Measurements from ENCODE around the gene FAM13C. TPM values are rescaled to one million over a fixed set of nuclear protein-coding genes. Genes with fewer than 3 reads are reported as not detected.
"Not testable (repeated sequence)": the region's sequence is repeated elsewhere in the genome, so short reads cannot be mapped to it uniquely, and the experiment has no call there.

FAM13C gene
- total RNA-seq, 2 experiments from 2014 or later = not detected

DNA sequence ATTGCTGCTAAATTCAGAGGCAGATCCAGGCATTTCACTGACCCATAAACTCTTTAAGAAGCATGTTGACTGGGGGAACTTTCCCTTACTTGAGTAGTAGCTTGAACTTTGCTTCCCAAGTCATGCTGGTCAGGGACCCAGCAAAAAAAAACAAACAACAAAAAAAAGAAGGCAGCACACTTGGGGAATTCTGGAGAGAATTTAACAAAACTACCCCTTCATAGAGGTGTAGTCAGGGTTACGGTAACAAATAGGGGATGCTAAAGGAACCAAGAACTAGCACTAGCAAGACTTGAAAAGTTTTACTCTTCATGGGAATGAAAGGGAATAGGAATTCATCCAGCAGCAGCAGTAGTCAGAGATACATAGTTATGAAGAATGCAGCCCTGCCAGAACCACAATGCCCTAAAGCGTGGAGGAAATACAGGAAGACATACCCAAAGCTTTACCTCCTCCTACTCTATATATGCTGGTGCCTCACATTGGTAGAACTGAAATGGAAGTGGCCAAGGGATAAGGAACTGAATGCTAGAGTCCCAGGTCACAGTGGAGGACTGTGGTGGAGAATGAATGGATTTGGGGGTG is 118.6 kb downstream of the FAM13C start:
- POLR2A ChIA-PET = no interaction called here
- CTCF ChIA-PET = interaction anchor here (0.6 kb wide), 1 partner anchor 1661 kb away, joined by 5 read pairs; no protein-coding TSS in a partner anchor
- H3K4me1 Mint-ChIP-seq = no peaks in the 10 kb centered on the region
- no peaks in the 10 kb centered on the region for H3K27me3 Mint-ChIP-seq
- no peak for DNase-seq
- no peak overlapping the region for H3K4me3 Mint-ChIP-seq
- H3K9me3 Mint-ChIP-seq = no peaks in the 10 kb centered on the region
- H3K27ac Mint-ChIP-seq = no peak overlapping the region
- no peaks in the 10 kb centered on the region for H3K36me3 Mint-ChIP-seq (ENCODE audit: low read depth)

GRCh38 chr10:59242991-59243390 is 119.4 kb downstream of the FAM13C start:
- Mint-ChIP-seq H3K9me3 (no peaks in the 10 kb centered on the region), H3K4me3 (no peak overlapping the region), H3K36me3 (ENCODE audit: low read depth) (no peaks in the 10 kb centered on the region), H3K27me3 (no peaks in the 10 kb centered on the region), H3K4me1 (no peaks in the 10 kb centered on the region), H3K27ac (no peak overlapping the region)
- CTCF ChIA-PET = interaction anchor here (0.6 kb wide), 1 partner anchor 1662 kb away, joined by 5 read pairs; no protein-coding TSS in a partner anchor
- DNase-seq = no peak
- POLR2A ChIA-PET = no interaction called here

DNA sequence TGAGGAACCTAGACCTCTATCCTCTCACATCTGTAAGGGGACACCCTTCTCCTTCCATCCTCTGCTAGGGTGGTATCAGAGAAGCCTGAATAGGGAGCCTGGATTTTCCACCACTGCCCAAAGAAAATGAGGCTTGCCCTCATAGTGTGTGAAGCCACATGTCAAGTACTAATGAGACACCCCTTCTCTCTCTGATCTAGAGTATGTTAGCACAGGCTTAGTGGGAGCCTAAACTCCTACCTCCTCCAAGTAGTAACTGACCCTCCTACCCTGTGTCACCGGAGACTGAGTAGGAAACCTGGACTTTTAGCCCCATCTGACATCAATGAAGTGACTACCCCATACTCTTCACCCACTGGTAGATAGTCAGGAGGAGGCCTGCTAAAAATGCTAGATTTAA is 120.3 kb downstream of the FAM13C start:
- CTCF ChIA-PET = no interaction called here
- no peaks in the 10 kb centered on the region for H3K36me3 Mint-ChIP-seq (ENCODE audit: low read depth)
- no peak overlapping the region for H3K4me3 Mint-ChIP-seq
- POLR2A ChIA-PET = no interaction called here
- no peak overlapping the region for H3K27ac Mint-ChIP-seq
- H3K27me3 Mint-ChIP-seq = no peaks in the 10 kb centered on the region
- H3K4me1 Mint-ChIP-seq = no peaks in the 10 kb centered on the region
- no peak for DNase-seq
- H3K9me3 Mint-ChIP-seq = no peaks in the 10 kb centered on the region

DNA sequence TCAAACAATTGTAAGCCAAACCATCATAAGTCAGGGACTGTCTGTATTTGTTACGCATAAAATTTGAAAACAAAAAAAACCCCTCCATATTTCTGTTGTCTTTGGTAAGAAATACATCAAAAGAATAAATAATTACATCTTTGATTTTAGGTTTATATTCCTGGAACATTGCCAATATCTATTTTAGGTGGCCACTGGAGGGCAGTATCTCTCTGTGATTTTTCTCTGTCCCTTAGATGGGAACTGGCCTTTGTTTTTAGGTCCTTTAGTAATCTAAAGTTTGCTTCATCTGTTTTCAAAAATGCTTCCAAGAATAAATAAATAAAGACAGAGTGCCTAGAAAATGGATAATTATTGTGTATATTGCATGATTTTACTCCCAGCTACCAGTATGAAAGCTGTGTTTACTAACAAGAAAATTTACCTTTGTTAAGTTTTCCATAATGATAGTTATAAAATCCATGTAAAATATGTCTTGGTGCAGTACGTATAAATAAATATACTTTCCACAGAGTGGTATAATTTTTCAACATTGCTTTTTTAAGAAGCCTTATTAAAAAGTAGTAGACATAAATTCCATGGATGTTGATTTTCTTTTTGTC is 121.7 kb downstream of the FAM13C start:
- no peak overlapping the region for H3K4me3 Mint-ChIP-seq
- no peaks in the 10 kb centered on the region for H3K9me3 Mint-ChIP-seq
- ChIA-PET POLR2A (no interaction called here), CTCF (no interaction called here)
- H3K27ac Mint-ChIP-seq = no peak overlapping the region
- H3K36me3 Mint-ChIP-seq (ENCODE audit: low read depth) = no peaks in the 10 kb centered on the region
- no peaks in the 10 kb centered on the region for H3K27me3 Mint-ChIP-seq
- H3K4me1 Mint-ChIP-seq = no peaks in the 10 kb centered on the region
- DNase-seq = no peak

DNA sequence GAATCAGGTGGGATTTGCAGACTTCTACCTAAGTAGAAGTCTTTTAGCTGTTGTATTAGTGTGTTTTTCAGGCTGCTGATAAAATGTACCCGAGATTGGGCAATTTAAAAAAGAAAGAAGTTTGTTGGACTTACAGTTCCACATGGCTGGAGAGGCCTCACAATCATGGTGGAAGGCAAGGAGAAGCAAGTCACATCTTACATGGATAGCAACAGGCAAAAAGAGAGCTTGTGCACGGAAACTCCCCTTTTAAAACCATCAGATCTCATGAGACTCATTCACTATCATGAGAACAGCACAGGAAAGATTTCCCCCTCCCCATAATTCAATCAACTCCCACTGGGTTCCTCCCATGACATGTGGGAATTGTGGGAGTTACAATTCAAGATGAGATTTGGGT is 123.2 kb downstream of the FAM13C start:
- H3K4me3 Mint-ChIP-seq; H3K36me3 Mint-ChIP-seq (ENCODE audit: low read depth); H3K4me1 Mint-ChIP-seq; POLR2A ChIA-PET; H3K9me3 Mint-ChIP-seq; CTCF ChIA-PET; H3K27ac Mint-ChIP-seq; DNase-seq; H3K27me3 Mint-ChIP-seq: not testable (repeated sequence)

DNA sequence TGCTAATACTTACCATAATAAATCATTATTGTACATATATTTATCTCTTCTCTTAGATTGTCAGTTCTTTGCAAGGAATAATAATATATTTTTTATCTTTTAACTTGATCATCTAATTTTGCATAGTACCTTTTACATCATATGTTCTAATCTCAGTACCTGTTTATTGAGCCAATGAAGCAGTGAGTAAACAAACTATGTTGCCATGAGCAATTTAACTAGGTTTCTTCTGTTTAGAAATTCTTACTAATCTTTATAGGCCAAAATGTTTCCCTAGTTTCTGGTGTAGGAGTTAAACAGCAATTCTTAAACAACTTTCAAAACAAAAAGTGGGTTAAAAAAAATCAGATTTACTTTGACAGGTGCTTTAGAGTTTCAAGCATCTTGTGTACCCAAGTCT is 124.6 kb downstream of the FAM13C start:
- ChIA-PET POLR2A (no interaction called here), CTCF (no interaction called here)
- no peak overlapping the region for H3K4me3 Mint-ChIP-seq
- no peaks in the 10 kb centered on the region for H3K27me3 Mint-ChIP-seq
- H3K9me3 Mint-ChIP-seq = no peaks in the 10 kb centered on the region
- H3K36me3 Mint-ChIP-seq (ENCODE audit: low read depth) = no peaks in the 10 kb centered on the region
- H3K27ac Mint-ChIP-seq = no peak overlapping the region
- no peak for DNase-seq
- H3K4me1 Mint-ChIP-seq = no peaks in the 10 kb centered on the region

GRCh38 chr10:59236064-59236697 is 126.2 kb downstream of the FAM13C start:
- Mint-ChIP-seq H3K4me1 (no peaks in the 10 kb centered on the region), H3K27me3 (no peaks in the 10 kb centered on the region), H3K27ac (no peak overlapping the region), H3K36me3 (ENCODE audit: low read depth) (no peaks in the 10 kb centered on the region), H3K9me3 (no peaks in the 10 kb centered on the region), H3K4me3 (no peak overlapping the region)
- ChIA-PET POLR2A (no interaction called here), CTCF (no interaction called here)
- no peak for DNase-seq

GRCh38 chr10:59234816-59235429 is 127.4 kb downstream of the FAM13C start:
- POLR2A ChIA-PET = no interaction called here
- CTCF ChIA-PET = no interaction called here

DNA sequence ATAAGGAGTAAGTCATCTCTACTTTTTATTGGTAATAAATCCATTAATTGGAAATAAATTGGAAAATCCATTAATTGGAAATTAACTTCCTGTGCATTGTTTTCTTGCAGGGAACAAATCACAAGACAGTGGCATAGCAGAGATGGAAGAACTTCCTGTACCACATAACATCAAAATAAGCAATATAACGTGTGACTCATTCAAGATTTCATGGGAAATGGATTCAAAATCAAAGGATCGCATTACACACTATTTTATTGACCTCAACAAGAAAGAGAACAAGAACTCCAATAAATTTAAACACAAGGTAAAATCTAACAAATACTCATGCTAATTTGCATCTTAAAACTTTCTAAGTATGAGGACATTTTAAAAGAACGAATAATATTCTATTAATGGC is 128.2 kb downstream of the FAM13C start:
- POLR2A ChIA-PET = no interaction called here
- Mint-ChIP-seq H3K36me3 (ENCODE audit: low read depth) (no peaks in the 10 kb centered on the region), H3K9me3 (no peaks in the 10 kb centered on the region), H3K4me3 (no peak overlapping the region), H3K27ac (no peak overlapping the region), H3K27me3 (no peaks in the 10 kb centered on the region), H3K4me1 (no peaks in the 10 kb centered on the region)
- CTCF ChIA-PET = no interaction called here
- no peak for DNase-seq

More at GRCh38 chr10:59234816-59235429, 127.4 kb downstream of the FAM13C start:
- Mint-ChIP-seq H3K4me3 (no peak overlapping the region), H3K36me3 (ENCODE audit: low read depth) (no peaks in the 10 kb centered on the region), H3K27ac (no peak overlapping the region), H3K27me3 (no peaks in the 10 kb centered on the region), H3K4me1 (no peaks in the 10 kb centered on the region), H3K9me3 (no peaks in the 10 kb centered on the region)
- DNase-seq = no peak

- DNase-seq = no peak
- Mint-ChIP-seq H3K27ac (no peak overlapping the region), H3K9me3 (no peaks in the 10 kb centered on the region), H3K36me3 (ENCODE audit: low read depth) (no peaks in the 10 kb centered on the region), H3K4me3 (no peak overlapping the region), H3K4me1 (no peaks in the 10 kb centered on the region), H3K27me3 (no peaks in the 10 kb centered on the region)
- CTCF ChIA-PET = no interaction called here
- POLR2A ChIA-PET = no interaction called here
Observed at GRCh38 chr10:59229441-59229840, 132.9 kb downstream of the FAM13C start.

DNA sequence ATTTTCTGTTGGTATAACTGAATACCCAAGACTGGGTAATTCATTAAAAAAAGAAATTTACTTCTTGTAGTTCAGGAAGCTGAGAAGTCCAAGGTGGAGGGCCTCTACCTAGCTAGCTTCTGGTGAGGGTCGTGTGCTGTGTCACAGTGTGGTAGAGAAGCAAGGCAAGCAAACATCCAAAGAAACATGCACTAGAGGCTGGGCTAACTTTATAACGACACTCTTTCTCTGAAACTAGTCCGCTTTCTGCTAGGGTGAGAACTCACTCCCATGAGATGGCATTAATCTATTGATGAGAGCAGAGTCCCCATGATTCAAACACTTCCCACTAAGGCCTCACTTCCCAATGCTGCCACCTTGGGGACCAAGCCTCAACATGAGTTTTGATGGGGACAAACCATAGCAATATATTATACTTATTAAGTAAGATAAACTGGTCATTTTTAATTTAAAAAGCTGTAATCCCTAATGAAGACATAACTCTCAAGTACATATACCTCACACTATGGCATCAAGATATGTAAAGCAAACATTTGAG is 135.1 kb downstream of the FAM13C start:
- DNase-seq = no peak
- Mint-ChIP-seq H3K9me3 (no peaks in the 10 kb centered on the region), H3K36me3 (ENCODE audit: low read depth) (no peaks in the 10 kb centered on the region), H3K27me3 (no peaks in the 10 kb centered on the region), H3K4me3 (no peak overlapping the region), H3K27ac (no peak overlapping the region), H3K4me1 (no peaks in the 10 kb centered on the region)
- CTCF ChIA-PET = no interaction called here
- POLR2A ChIA-PET = no interaction called here

DNA sequence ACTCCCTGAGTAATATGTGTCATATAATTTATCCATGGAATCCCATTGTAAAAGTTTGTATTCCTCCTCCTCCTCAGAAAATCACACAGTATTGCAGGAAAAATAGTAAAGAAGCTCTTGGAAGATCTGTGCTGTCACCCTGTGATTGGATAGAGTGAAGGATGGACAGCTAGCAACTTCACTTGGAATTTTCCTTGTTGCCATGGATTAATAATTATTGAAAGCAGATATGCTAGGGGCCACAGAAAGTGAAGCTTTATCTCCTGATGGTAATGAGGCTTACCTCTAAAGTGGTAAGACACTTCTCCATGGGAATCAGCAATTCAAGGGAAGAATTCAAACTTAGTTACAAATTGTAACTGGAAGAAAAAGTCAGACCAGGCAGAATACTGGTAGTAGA is 137.1 kb downstream of the FAM13C start:
- POLR2A ChIA-PET = no interaction called here
- Mint-ChIP-seq H3K36me3 (ENCODE audit: low read depth) (no peaks in the 10 kb centered on the region), H3K27me3 (no peaks in the 10 kb centered on the region), H3K9me3 (no peaks in the 10 kb centered on the region), H3K27ac (no peak overlapping the region), H3K4me1 (no peaks in the 10 kb centered on the region), H3K4me3 (no peak overlapping the region)
- CTCF ChIA-PET = no interaction called here
- DNase-seq = no peak

DNA sequence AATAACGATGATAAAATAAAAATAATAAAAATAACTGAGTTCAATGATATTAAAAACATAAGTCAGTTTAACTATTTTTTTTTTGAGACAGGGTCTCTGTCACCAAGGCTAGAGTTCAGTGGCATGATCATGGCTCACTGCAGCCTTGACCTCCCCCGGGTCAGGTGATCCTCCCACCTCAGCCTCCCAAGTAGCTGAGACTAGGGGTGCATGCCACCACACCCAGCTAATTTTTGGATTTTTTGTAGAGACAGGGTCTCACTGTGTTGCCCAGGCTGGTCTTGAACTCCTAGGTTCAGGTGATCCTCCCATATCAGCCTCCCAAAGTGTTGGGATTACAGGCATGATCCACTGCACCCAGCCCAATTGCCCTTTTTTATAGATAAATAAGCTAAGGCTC is 138.8 kb downstream of the FAM13C start:
- CTCF ChIA-PET; H3K27ac Mint-ChIP-seq; DNase-seq; H3K9me3 Mint-ChIP-seq; H3K4me3 Mint-ChIP-seq; H3K27me3 Mint-ChIP-seq; H3K36me3 Mint-ChIP-seq (ENCODE audit: low read depth); POLR2A ChIA-PET; H3K4me1 Mint-ChIP-seq: not testable (repeated sequence)

All from activated CD4-positive, alpha-beta T cell treated with anti-CD3 and anti-CD28 coated beads, Interleukin-2, amount 10 ng/mL, durations not matched to agents 7 days and 5 days (primary cell).